H1 (cell line): ENCODE measurements around the gene SMIM1. TPM values are rescaled to one million over a fixed set of nuclear protein-coding genes. Genes with fewer than 3 reads are reported as not detected.
A peak's percentile ranks its signal among the peaks of the same experiment; 100 is the strongest.

ENCODE experiments used
- CTCF ChIA-PET: fragments of 300-600 bp; sonication (Branson Sonifier 250); formaldehyde crosslinking; loops from one replicate; lab custom pipeline; 2021; ENCODE audit not compliant: partially characterized antibody; lab: Charles Lee
- POLR2A ChIA-PET: fragments of 300-600 bp; sonication (Branson Sonifier 250); formaldehyde crosslinking; loops from one replicate; lab custom pipeline; 2021; ENCODE audit warnings: inconsistent platforms; ENCODE audit not compliant: partially characterized antibody; lab: Charles Lee
- DNase-seq, 2 experiments: peaks; one replicate each; pipeline versions ENCODE4 v3.0.0 to v3.0.0-alpha.2; 2010 to 2022; ENCODE audit warnings: low spot score in 2 of 2, low read depth in 1 of 2, mixed read lengths in 1 of 2
- FAIRE-seq: peaks from 2 replicates; lab custom pipeline; 2011; peaks lifted over from hg19 to GRCh38; lab: Jason Lieb, UNC
- H2AFZ ChIP-seq: 2 replicates; pipeline ENCODE4 v1.8.1; 2012; ENCODE audit warnings: low read length, inconsistent platforms
- H2AK5ac ChIP-seq: 2 replicates; pipeline ENCODE4 v1.6.1; 2013; ENCODE audit warnings: low read depth, low read length
- H2BK120ac ChIP-seq: replicated peaks from 2 replicates; pipeline ENCODE3; 2013; ENCODE audit warnings: low read depth, low read length, inconsistent platforms
- H2BK12ac ChIP-seq: 2 replicates; pipeline ENCODE4 v1.6.1; 2013; ENCODE audit warnings: low read depth, low read length
- H2BK15ac ChIP-seq: 2 replicates; pipeline ENCODE4 v1.6.1; 2013; ENCODE audit warnings: low read length
- H2BK20ac ChIP-seq: 2 replicates; pipeline ENCODE4 v1.6.1; 2013; ENCODE audit warnings: low read length
- H2BK5ac ChIP-seq: 2 replicates; pipeline ENCODE4 v1.6.1; 2013; ENCODE audit warnings: low read depth, low read length
- H3K14ac ChIP-seq: 2 replicates; pipeline ENCODE4 v1.6.1; 2013; ENCODE audit warnings: inconsistent platforms; ENCODE audit not compliant: insufficient read length
- H3K18ac ChIP-seq: 2 replicates; pipeline ENCODE4 v1.6.1; 2013; ENCODE audit warnings: low read length; ENCODE audit errors: extremely low read depth
- H3K23ac ChIP-seq: 2 replicates; pipeline ENCODE4 v1.6.1; 2013; ENCODE audit warnings: inconsistent platforms; ENCODE audit not compliant: insufficient read length
- H3K23me2 ChIP-seq: 2 replicates; pipeline ENCODE4 v1.6.1; 2013; ENCODE audit warnings: low read depth, low read length
- H3K27ac ChIP-seq: 2 replicates; pipeline ENCODE4 v1.6.1; 2011; ENCODE audit warnings: low read depth, low read length, inconsistent platforms
- H3K27me3 ChIP-seq, 4 experiments: replicated peaks in 1 of 4; 1 replicate in 1 of 4; 2 replicates in 3 of 4; pipeline versions ENCODE4 v1.6.1 to v1.8.1; 2011 to 2013; ENCODE audit warnings: low read length in 3 of 4, mild to moderate bottlenecking in 3 of 4, inconsistent platforms in 2 of 4, mixed read lengths in 2 of 4, moderate library complexity in 1 of 4; ENCODE audit not compliant: control insufficient read depth in 3 of 4, insufficient read depth in 3 of 4; ENCODE audit errors: extremely low read depth in 1 of 4
- H3K36me3 ChIP-seq, 4 experiments: 2 replicates each; pipeline versions ENCODE4 v1.6.1 to v1.8.1; 2011 to 2013; ENCODE audit warnings: mild to moderate bottlenecking in 4 of 4, low read length in 3 of 4, moderate library complexity in 2 of 4, control low read depth in 1 of 4, inconsistent platforms in 1 of 4; ENCODE audit not compliant: insufficient read depth in 4 of 4, control insufficient read depth in 2 of 4
- H3K4ac ChIP-seq: replicated peaks from 2 replicates; pipeline ENCODE3; 2013; ENCODE audit warnings: low read length, low read depth, mixed read lengths, inconsistent platforms; ENCODE audit not compliant: insufficient read length
- H3K4me1 ChIP-seq, 4 experiments: replicated peaks in 1 of 4; 1 replicate in 1 of 4; 2 replicates in 3 of 4; pipeline versions ENCODE4 v1.6.1 to v1.8.1; 2011 to 2013; ENCODE audit warnings: low read length in 3 of 4, inconsistent platforms in 2 of 4, mixed read lengths in 1 of 4; ENCODE audit not compliant: insufficient read depth in 4 of 4, control insufficient read depth in 3 of 4
- H3K4me2 ChIP-seq, 2 experiments: 2 replicates each; pipeline versions ENCODE4 v1.6.1 to v1.8.1; 2011 to 2013; ENCODE audit warnings: low read depth in 2 of 2, low read length in 2 of 2, control low read depth in 1 of 2, inconsistent platforms in 1 of 2, mild to moderate bottlenecking in 1 of 2; ENCODE audit not compliant: insufficient read depth in 1 of 2
- H3K4me3 ChIP-seq, 4 experiments: fragments of 200-600, 300-600 bp in 1 of 4; sonication (generic), shearing (Covaris generic), sonication (Bioruptor Twin) in 1 of 4; 2 replicates each; pipeline versions ENCODE4 v1.5.1 to v1.8.1; 2011 to 2016; ENCODE audit warnings: low read length in 4 of 4, low read depth in 3 of 4, control low read depth in 2 of 4, inconsistent platforms in 2 of 4, mild to moderate bottlenecking in 2 of 4, mixed read lengths in 1 of 4, moderate library complexity in 1 of 4; ENCODE audit not compliant: insufficient read depth in 2 of 4; ENCODE audit errors: extremely low read depth in 1 of 4
- H3K56ac ChIP-seq: replicated peaks from 2 replicates; pipeline ENCODE3; 2013; ENCODE audit warnings: low read depth, mild to moderate bottlenecking, mixed read lengths, low read length, inconsistent platforms; ENCODE audit not compliant: insufficient read length
- H3K79me1 ChIP-seq: 2 replicates; pipeline ENCODE4 v1.6.1; 2013; ENCODE audit warnings: low read depth, low read length, control low read depth
- H3K79me2 ChIP-seq, 2 experiments: 2 replicates each; pipeline versions ENCODE4 v1.6.1 to v1.8.1; 2012 to 2013; ENCODE audit warnings: low read length in 2 of 2, mild to moderate bottlenecking in 2 of 2, inconsistent platforms in 1 of 2; ENCODE audit not compliant: insufficient read depth in 2 of 2, control insufficient read depth in 1 of 2
- H3K9ac ChIP-seq, 4 experiments: replicated peaks in 1 of 4; 1 replicate in 1 of 4; 2 replicates in 3 of 4; pipeline versions ENCODE4 v1.6.1 to v1.8.1; 2011 to 2013; ENCODE audit warnings: low read depth in 3 of 4, low read length in 3 of 4, control low read depth in 2 of 4, mild to moderate bottlenecking in 2 of 4, moderate library complexity in 2 of 4, inconsistent platforms in 1 of 4; ENCODE audit errors: extremely low read depth in 1 of 4
- H3K9me3 ChIP-seq, 2 experiments: 2 replicates each; pipeline versions ENCODE4 v1.6.1 to v1.8.1; 2012 to 2013; ENCODE audit warnings: mild to moderate bottlenecking in 2 of 2, moderate library complexity in 2 of 2, control low read depth in 1 of 2, inconsistent platforms in 1 of 2, low read depth in 1 of 2, low read length in 1 of 2, mixed read lengths in 1 of 2; ENCODE audit not compliant: insufficient read depth in 2 of 2
- H4K20me1 ChIP-seq, 2 experiments: replicated peaks in 1 of 2; 2 replicates each; pipeline versions ENCODE3 to v1.8.1; 2011 to 2013; ENCODE audit warnings: inconsistent platforms in 2 of 2, low read length in 2 of 2, mild to moderate bottlenecking in 1 of 2; ENCODE audit not compliant: insufficient read depth in 2 of 2, control insufficient read depth in 1 of 2
- H4K5ac ChIP-seq: 2 replicates; pipeline ENCODE4 v1.6.1; 2013; ENCODE audit warnings: low read length, low read depth, mixed read lengths, inconsistent platforms; ENCODE audit not compliant: insufficient read length
- H4K8ac ChIP-seq: 2 replicates; pipeline ENCODE4 v1.8.0; 2013; ENCODE audit warnings: mild to moderate bottlenecking, moderate library complexity, low read length, inconsistent platforms; ENCODE audit not compliant: insufficient read depth; ENCODE audit errors: extremely low read depth
- H4K91ac ChIP-seq: replicated peaks from 2 replicates; pipeline ENCODE3; 2013; ENCODE audit warnings: low read length, mixed read lengths, inconsistent platforms; ENCODE audit not compliant: insufficient read length
- CBX5 ChIP-seq: fragments of 300-800, 300-1000 bp; sonication (generic); IDR thresholded peaks from 2 replicates; pipeline ENCODE4 v1.7.1; 2016; ENCODE audit warnings: antibody characterized with exemption, low read length, low read depth
- CHD2 ChIP-seq: IDR thresholded peaks from 2 replicates; pipeline ENCODE4 v1.6.1; 2012; ENCODE audit warnings: low read length, improper control_type of control experiment
- EGR1 ChIP-seq: IDR thresholded peaks from 2 replicates; pipeline ENCODE4 v1.6.1; 2011; ENCODE audit warnings: low read depth, low read length, borderline replicate concordance
- HDAC6 ChIP-seq: IDR thresholded peaks from one replicate; pipeline ENCODE4 v1.7.1; 2012; ENCODE audit warnings: low read depth, mild to moderate bottlenecking, inconsistent platforms, low read length, moderate library complexity
- JUN ChIP-seq: IDR thresholded peaks from 2 replicates; pipeline ENCODE4 v1.6.1; 2011; ENCODE audit warnings: low read depth, mild to moderate bottlenecking, improper control_type of control experiment, low read length
- POU5F1 ChIP-seq: IDR thresholded peaks from 2 replicates; pipeline ENCODE4 v1.6.1; 2011; ENCODE audit warnings: low read depth, mild to moderate bottlenecking, low read length, moderate library complexity
- RAD21 ChIP-seq, 2 experiments: IDR thresholded peaks in 1 of 2; conservative IDR thresholded peaks in 1 of 2; 2 replicates each; pipeline ENCODE4 v1.6.1; 2011; ENCODE audit warnings: low read depth in 2 of 2, low read length in 2 of 2, improper control_type of control experiment in 1 of 2, inconsistent platforms in 1 of 2, mild to moderate bottlenecking in 1 of 2, moderate library complexity in 1 of 2
- SIRT6 ChIP-seq: IDR thresholded peaks from one replicate; pipeline ENCODE4 v1.7.1; 2012; ENCODE audit warnings: low read length, inconsistent platforms
- TAF1 ChIP-seq: IDR thresholded peaks from 2 replicates; pipeline ENCODE4 v1.6.1; 2011; ENCODE audit warnings: mild to moderate bottlenecking, low read depth, low read length
- WGBS, 2 experiments: shearing (Covaris generic) in 1 of 2; methylation state at CpG; one replicate each; pipeline versions ENCODE4 v1.1.6 to v1.1.7; 2013 to 2015; ENCODE audit warnings: low lambda C conversion rate in 2 of 2, mixed read lengths in 2 of 2, inconsistent platforms in 1 of 2, low coverage in 1 of 2, missing lambda C conversion rate in 1 of 2; ENCODE audit not compliant: insufficient replicate concordance in 2 of 2, insufficient coverage in 1 of 2, insufficient read length in 1 of 2; ENCODE audit errors: extremely low coverage in 1 of 2, missing lambda C conversion rate in 1 of 2; 5-methylcytosine and 5-hydroxymethylcytosine counted together
- polyA plus RNA-seq, 7 experiments: library from polyadenylated mRNA; depleted of rRNA in 3 of 7; stranded (reverse) in 5 of 7; unstranded in 2 of 7; fragments of >200 nt in 5 of 7; fragments of 200-250 nt in 2 of 7; gene quantifications; 1 replicate in 5 of 7; 2 replicates in 1 of 7; 4 replicates in 1 of 7; pipeline versions ENCODE4 v1.2.1 to v1.2.3, GENCODE V29; 2011 to 2013; ENCODE audit warnings: missing spikeins in 2 of 7, mixed read lengths in 2 of 7
- total RNA-seq: library from RNA; stranded (reverse); fragmentation: NEBNext Ultra II Directional; extraction: Animal tissue kit (Norgen Biotek cat#: 25700); gene quantifications from 2 replicates; pipeline ENCODE4 v1.2.1, GENCODE V29; 2021

SMIM1 gene
- total and polyA plus RNA-seq, 2 of the 8 experiments (the other 6 are each of a cell fraction or from before 2014, with no cell fraction given): 7.7 to 9.7 TPM

GRCh38 chr1:3790500-3790923, 18.0 kb downstream of the SMIM1 start:
- H3K79me1 ChIP-seq: peaks cover 30% of the 10 kb centered on the region
- no peak overlapping the region for H3K4ac ChIP-seq
- H2AFZ ChIP-seq: no peak overlapping the region
- peaks cover 4 to 15% (median 11%) of the 10 kb centered on the region in 4 experiments; a peak in 4 of 8 replicates for H3K36me3 ChIP-seq
- peaks cover 9% of the 10 kb centered on the region; the same call in 1 of the 2 replicates for H3K23me2 ChIP-seq
- no peak for TF ChIP-seq HDAC6
- TF ChIP-seq TAF1: no peak
- TF ChIP-seq CBX5: no peak
- TF ChIP-seq EGR1: no peak
- TF ChIP-seq RAD21 (IDR thresholded peaks at IDR 0.05 in 1 of 2, conservative IDR thresholded peaks at IDR 0.05 in 1 of 2; ENCODE audit: low read depth in 2 of 2, low read length in 2 of 2): no peak
- no peak for TF ChIP-seq SIRT6
- no peak for TF ChIP-seq POU5F1
- no peak for TF ChIP-seq JUN
- TF ChIP-seq CHD2: no peak
- H3K4me2 ChIP-seq: no peak overlapping the region
- peaks cover 8 to 34% (median 21%) of the 10 kb centered on the region in 4 experiments for H3K4me1 ChIP-seq
- no peak overlapping the region for H2BK12ac ChIP-seq
- H3K27me3 ChIP-seq: no peaks in the 10 kb centered on the region
- H3K4me3 ChIP-seq: no peak overlapping the region
- no peak overlapping the region for H4K5ac ChIP-seq
- H3K27ac ChIP-seq: peak overlapping the region; percentile 59; the same call in 1 of the 2 replicates
- H4K8ac ChIP-seq: no peak overlapping the region
- 87% methylated on average over 10 of the region's 12 CpGs; no CpG with 5 or more reads in 1 of the 2 experiments for WGBS, 2 experiments
- POLR2A ChIA-PET: interaction anchor here (1.0 to 9.8 kb wide), 4 partner anchors 8 to 20 kb away, joined by 3 to 84 read pairs (median 9); no protein-coding TSS in a partner anchor
- CTCF ChIA-PET: interaction anchor here (1.1 to 4.3 kb wide), 4 partner anchors 7 to 44 kb away, joined by 3 to 29 read pairs (median 6); no protein-coding TSS in a partner anchor
- H4K91ac ChIP-seq: peak overlapping the region; percentile 68
- no peak overlapping the region for H3K14ac ChIP-seq
- H3K23ac ChIP-seq: no peak overlapping the region
- peaks cover 13 to 68% of the 10 kb centered on the region in 2 experiments for H3K79me2 ChIP-seq
- H2BK120ac ChIP-seq: no peak overlapping the region
- no peak overlapping the region; a peak in 1 of 7 replicates for H3K9ac ChIP-seq
- DNase-seq: no peak
- no peak overlapping the region for H2AK5ac ChIP-seq
- H3K18ac ChIP-seq: no peak overlapping the region
- peak overlapping the region; percentile 66 for H2BK5ac ChIP-seq
- H3K9me3 ChIP-seq: no peaks in the 10 kb centered on the region
- FAIRE-seq: no peak
- H2BK15ac ChIP-seq: peak overlapping the region; percentile 88; the same call in 1 of the 2 replicates
- no peak overlapping the region for H2BK20ac ChIP-seq
- H4K20me1 ChIP-seq: peaks cover 9 to 21% of the 10 kb centered on the region in 2 experiments
- no peak overlapping the region for H3K56ac ChIP-seq
